ENCODE results near the gene SPDYE1. TPM values are rescaled to one million over a fixed set of nuclear protein-coding genes. Genes with fewer than 3 reads are reported as not detected.

Gene SPDYE1
- total and polyA plus RNA-seq, 2 of the 13 experiments (the other 11 are each of a cell fraction or from before 2014, with no cell fraction given): not detected

DNA sequence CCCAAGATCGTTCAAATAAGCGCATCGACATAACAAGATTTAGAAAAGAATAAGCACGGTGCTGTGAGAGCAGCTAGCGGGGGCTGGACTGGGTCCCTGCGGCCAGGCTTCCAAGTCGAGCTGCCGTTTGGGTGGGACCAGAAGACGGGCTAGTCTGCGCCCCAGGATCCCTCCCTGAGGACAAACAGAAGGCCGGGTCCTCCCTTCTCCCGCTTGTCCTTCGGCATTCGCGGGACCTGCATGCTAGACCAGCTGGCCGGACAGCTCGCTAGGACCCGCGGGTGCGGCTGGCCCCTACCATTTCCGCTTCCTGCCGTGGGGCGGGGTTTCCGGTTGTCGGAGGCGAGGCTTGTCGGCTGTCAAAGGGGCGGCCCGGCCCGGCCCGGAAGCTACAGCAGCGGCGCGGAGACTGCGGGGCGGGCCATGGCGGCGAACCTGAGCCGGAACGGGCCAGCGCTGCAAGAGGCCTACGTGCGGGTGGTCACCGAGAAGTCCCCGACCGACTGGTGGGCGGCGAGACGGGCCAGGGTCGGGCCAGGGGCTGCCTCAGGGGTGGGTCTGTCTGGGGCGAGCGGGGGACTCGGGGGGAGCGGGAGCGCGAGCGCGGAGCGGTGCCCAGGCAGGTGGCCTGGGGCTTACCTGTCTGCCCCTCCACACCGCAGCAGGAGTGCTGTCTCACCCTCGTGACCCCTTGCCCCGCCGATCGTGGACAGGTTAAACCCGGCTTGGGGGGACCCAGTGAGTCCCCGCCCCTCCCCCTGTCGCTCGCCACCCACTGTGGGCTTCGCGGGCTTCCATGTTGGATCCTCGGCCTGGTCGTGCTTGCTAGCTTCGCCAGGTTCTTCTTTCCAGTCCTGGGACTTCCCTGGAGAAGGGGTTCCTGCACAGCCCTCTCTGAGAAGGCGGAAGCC lies 46.9 kb downstream of the SPDYE1 start, which contains the start of gene DBNL (continued):
- TF ChIP-seq, protein P1, sequence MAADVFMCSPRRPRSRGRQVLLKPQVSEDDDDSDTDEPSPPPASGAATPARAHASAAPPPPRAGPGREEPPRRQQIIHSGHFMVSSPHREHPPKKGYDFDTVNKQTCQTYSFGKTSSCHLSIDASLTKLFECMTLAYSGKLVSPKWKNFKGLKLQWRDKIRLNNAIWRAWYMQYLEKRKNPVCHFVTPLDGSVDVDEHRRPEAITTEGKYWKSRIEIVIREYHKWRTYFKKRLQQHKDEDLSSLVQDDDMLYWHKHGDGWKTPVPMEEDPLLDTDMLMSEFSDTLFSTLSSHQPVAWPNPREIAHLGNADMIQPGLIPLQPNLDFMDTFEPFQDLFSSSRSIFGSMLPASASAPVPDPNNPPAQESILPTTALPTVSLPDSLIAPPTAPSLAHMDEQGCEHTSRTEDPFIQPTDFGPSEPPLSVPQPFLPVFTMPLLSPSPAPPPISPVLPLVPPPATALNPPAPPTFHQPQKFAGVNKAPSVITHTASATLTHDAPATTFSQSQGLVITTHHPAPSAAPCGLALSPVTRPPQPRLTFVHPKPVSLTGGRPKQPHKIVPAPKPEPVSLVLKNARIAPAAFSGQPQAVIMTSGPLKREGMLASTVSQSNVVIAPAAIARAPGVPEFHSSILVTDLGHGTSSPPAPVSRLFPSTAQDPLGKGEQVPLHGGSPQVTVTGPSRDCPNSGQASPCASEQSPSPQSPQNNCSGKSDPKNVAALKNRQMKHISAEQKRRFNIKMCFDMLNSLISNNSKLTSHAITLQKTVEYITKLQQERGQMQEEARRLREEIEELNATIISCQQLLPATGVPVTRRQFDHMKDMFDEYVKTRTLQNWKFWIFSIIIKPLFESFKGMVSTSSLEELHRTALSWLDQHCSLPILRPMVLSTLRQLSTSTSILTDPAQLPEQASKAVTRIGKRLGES (CRISPR knock-in tag; IDR thresholded peaks at IDR 0.05; ENCODE audit: borderline replicate concordance): 0 out of 2 replicates have a peak, but pooled peaks have one; percentile 30
- no peak for TF ChIP-seq MIER2 (CRISPR knock-in tag; IDR thresholded peaks at IDR 0.05)
- TF ChIP-seq, protein P2, sequence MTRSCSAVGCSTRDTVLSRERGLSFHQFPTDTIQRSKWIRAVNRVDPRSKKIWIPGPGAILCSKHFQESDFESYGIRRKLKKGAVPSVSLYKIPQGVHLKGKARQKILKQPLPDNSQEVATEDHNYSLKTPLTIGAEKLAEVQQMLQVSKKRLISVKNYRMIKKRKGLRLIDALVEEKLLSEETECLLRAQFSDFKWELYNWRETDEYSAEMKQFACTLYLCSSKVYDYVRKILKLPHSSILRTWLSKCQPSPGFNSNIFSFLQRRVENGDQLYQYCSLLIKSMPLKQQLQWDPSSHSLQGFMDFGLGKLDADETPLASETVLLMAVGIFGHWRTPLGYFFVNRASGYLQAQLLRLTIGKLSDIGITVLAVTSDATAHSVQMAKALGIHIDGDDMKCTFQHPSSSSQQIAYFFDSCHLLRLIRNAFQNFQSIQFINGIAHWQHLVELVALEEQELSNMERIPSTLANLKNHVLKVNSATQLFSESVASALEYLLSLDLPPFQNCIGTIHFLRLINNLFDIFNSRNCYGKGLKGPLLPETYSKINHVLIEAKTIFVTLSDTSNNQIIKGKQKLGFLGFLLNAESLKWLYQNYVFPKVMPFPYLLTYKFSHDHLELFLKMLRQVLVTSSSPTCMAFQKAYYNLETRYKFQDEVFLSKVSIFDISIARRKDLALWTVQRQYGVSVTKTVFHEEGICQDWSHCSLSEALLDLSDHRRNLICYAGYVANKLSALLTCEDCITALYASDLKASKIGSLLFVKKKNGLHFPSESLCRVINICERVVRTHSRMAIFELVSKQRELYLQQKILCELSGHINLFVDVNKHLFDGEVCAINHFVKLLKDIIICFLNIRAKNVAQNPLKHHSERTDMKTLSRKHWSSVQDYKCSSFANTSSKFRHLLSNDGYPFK (CRISPR knock-in tag; IDR thresholded peaks at IDR 0.05; ENCODE audit: borderline replicate concordance): peak; percentile 84; the same call in 1 of the 2 replicates
- no peak for TF ChIP-seq CBX2 (IDR thresholded peaks at IDR 0.05; ENCODE audit: low read depth, low read length)
- TF ChIP-seq CBX2 (CRISPR knock-in tag; IDR thresholded peaks at IDR 0.05; ENCODE audit: low read depth): no peak
- TF ChIP-seq ZBTB7A (CRISPR knock-in tag; IDR thresholded peaks at IDR 0.05): peak; percentile 29; the same call in 1 of the 2 replicates
- no peak for TF ChIP-seq ZC3H4 (CRISPR knock-in tag; IDR thresholded peaks at IDR 0.05; ENCODE audit: borderline replicate concordance)
- TF ChIP-seq JUN (CRISPR knock-in tag; IDR thresholded peaks at IDR 0.05): no peak
- TF ChIP-seq, protein P3, sequence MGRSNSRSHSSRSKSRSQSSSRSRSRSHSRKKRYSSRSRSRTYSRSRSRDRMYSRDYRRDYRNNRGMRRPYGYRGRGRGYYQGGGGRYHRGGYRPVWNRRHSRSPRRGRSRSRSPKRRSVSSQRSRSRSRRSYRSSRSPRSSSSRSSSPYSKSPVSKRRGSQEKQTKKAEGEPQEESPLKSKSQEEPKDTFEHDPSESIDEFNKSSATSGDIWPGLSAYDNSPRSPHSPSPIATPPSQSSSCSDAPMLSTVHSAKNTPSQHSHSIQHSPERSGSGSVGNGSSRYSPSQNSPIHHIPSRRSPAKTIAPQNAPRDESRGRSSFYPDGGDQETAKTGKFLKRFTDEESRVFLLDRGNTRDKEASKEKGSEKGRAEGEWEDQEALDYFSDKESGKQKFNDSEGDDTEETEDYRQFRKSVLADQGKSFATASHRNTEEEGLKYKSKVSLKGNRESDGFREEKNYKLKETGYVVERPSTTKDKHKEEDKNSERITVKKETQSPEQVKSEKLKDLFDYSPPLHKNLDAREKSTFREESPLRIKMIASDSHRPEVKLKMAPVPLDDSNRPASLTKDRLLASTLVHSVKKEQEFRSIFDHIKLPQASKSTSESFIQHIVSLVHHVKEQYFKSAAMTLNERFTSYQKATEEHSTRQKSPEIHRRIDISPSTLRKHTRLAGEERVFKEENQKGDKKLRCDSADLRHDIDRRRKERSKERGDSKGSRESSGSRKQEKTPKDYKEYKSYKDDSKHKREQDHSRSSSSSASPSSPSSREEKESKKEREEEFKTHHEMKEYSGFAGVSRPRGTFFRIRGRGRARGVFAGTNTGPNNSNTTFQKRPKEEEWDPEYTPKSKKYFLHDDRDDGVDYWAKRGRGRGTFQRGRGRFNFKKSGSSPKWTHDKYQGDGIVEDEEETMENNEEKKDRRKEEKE (IDR thresholded peaks at IDR 0.05): no peak
- TF ChIP-seq ZFP36L2 (CRISPR knock-in tag; IDR thresholded peaks at IDR 0.05): 0 out of 2 replicates have a peak, but pooled peaks have one; percentile 57
- TF ChIP-seq, protein P4, sequence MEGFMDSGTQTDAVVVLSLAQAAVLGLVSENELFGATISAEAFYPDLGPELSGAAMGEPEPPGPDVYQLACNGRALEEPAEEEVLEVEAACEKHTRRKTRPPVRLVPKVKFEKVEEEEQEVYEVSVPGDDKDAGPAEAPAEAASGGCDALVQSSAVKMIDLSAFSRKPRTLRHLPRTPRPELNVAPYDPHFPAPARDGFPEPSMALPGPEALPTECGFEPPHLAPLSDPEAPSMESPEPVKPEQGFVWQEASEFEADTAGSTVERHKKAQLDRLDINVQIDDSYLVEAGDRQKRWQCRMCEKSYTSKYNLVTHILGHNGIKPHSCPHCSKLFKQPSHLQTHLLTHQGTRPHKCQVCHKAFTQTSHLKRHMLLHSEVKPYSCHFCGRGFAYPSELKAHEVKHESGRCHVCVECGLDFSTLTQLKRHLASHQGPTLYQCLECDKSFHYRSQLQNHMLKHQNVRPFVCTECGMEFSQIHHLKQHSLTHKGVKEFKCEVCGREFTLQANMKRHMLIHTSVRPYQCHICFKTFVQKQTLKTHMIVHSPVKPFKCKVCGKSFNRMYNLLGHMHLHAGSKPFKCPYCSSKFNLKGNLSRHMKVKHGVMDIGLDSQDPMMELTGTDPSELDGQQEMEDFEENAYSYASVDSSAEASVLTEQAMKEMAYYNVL (CRISPR knock-in tag; IDR thresholded peaks at IDR 0.05; ENCODE audit: borderline replicate concordance): peak; percentile 76
- no peak; the same call in 1 of the 2 replicates for TF ChIP-seq RFX5 (IDR thresholded peaks at IDR 0.05; ENCODE audit: low read depth, low read length)
- peak; percentile 71; the same call in 1 of the 2 replicates for TF ChIP-seq ZBTB38 (CRISPR knock-in tag; IDR thresholded peaks at IDR 0.05)
- TF ChIP-seq NCOR1 (IDR thresholded peaks at IDR 0.05; ENCODE audit: borderline replicate concordance, low read length): no peak
- TF ChIP-seq ZNF670 (CRISPR knock-in tag; IDR thresholded peaks at IDR 0.05; ENCODE audit: borderline replicate concordance): peak; percentile 75; the same call in 1 of the 2 replicates
- 0 out of 2 replicates have a peak, but pooled peaks have one; percentile 9 for TF ChIP-seq ZNF331 (CRISPR knock-in tag; IDR thresholded peaks at IDR 0.05)
